ENCODE measurements around the gene MMP11.

MMP11 gene

DNA sequence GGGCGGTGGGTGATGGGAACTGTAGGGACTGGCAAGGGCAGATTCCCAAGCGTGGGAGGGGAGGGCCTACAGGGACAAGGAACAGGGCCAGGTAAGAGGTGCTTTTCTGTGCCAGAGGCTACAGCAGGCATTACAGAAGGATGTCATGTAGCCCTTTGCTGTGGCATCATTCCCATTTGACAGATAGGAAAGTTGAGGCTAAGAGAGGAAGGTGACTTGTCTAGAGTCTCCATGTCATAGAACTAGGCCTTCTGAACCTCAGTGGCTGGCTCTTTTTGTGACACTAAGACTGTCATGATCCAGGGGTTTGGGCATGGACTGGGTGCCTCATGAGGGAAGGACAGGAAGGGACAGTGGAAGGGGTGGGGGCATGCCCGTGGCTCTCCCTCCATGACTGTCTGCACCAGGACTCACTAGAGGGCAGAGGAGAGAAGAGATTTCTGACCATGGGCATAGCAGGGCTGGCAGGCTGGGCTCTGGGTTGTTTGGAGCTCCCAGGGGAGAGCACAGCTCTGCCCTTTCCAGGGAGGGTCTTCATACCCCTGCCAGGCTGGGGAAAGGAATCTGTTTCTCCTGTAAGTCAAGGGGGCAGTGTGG lies 3.2 kb downstream of the MMP11 start:
- intact Hi-C loops (cut with DNase I): no loop called here
- DNase-seq: no peak

DNA sequence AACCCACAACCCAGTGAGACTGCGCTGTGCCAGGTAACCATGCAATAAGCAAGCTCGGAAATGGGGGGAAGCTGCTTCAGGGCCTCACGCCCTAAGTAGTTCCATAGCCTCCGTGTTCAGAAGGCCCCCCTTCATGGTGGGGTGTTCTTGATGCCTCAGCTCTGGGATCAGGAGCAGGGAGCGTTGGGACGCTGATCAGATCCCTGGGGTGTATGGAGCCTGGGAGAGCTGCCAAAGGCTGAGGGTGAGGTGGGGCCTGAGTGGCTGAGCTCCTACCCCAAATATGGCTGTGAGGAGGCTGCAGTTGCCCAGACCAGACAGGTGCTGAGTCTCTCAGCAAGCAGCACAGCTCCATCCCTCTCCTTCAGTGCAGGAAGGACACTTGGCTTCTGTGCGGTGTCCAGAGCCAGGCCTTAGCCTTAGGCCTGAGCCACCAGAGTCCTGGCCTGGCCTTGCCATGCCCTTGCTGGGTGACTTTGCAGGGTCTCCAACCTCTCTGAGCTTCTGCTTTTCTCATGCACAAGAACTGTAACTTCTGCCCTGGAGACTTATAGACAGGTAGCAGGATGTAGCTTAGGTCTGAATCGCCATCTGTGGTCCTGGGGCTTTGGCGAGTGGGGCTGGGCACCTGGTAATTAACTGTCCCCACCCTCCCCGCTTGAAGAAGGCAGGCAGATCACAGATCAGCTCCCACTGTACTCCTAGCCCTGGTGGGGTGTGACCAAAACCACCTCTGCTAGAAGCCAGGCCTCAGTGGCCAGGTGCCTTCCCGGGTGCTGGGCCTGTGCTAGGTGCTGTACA lies 5.3 kb downstream of the MMP11 start:
- no peak for DNase-seq
- intact Hi-C loops (cut with DNase I): no loop called here

DNA sequence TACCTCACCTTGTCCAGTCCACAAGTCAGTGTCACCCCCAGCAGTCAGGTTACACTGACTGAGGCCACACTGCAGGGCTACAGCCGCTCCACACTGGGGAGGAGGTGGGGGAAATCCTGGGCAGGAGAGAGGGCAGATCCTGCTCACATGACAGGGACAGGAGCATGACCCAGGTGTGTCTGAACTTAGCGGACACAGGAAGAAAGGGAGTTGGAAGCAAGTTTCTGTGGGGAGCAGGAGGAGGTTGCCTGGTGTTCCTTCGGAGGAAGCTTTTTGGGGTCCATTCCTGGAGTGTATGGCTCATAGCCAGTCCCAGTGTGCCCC lies 5.9 kb downstream of the MMP11 start:
- no peak for DNase-seq
- intact Hi-C loops (cut with DNase I): no loop called here

DNA sequence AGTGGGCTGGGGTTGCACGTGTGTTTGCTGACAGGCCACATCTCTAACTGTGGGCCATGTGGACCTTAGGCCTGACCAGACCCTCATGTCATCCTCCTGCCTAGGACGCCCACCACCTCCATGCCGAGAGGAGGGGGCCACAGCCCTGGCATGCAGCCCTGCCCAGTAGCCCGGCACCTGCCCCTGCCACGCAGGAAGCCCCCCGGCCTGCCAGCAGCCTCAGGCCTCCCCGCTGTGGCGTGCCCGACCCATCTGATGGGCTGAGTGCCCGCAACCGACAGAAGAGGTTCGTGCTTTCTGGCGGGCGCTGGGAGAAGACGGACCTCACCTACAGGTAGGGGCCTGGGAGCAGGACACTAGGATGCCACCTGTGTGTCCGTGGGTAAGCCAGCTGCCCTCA lies 6.4 kb downstream of the MMP11 start:
- intact Hi-C loops (cut with DNase I): no loop called here
- no peak for DNase-seq

DNA sequence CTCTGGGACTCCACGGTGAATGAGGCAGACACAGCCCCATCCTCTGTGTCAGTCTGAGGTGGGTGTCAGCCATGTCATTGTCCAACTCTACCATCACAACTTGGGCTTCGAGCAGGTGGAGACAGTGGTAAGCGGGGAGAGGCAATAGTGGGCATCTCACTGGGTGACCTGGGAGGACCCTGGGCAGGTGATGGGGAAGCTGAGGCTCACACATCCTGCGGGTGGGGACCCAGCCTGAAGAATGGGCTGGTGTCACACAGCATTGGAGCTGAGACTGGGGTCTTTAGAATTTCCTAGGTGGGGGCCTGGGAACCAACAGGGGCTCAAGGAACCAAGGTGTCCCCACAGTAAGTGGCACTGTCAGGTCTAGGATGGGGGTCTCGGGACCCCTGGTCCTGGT lies 7.1 kb downstream of the MMP11 start:
- DNase-seq: no peak
- intact Hi-C loops (cut with DNase I): no loop called here

DNA sequence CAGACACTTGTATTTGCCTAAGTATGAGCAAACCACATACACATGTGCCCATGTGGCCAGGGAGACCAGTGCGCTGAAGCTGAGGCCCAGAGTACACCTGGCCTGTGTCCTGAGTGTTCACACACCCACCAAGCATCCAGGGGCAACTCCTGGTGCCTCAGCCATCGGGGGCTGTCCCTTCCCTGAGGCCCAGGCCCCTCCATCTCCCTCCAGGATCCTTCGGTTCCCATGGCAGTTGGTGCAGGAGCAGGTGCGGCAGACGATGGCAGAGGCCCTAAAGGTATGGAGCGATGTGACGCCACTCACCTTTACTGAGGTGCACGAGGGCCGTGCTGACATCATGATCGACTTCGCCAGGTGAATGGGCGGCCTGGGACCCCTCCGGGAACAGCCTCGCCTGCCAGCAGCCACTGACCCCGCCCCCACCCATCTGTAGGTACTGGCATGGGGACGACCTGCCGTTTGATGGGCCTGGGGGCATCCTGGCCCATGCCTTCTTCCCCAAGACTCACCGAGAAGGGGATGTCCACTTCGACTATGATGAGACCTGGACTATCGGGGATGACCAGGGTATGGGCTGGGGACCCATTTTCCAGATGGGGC lies 7.6 kb downstream of the MMP11 start:
- DNase-seq: no peak
- intact Hi-C loops (cut with DNase I): no loop called here

DNA sequence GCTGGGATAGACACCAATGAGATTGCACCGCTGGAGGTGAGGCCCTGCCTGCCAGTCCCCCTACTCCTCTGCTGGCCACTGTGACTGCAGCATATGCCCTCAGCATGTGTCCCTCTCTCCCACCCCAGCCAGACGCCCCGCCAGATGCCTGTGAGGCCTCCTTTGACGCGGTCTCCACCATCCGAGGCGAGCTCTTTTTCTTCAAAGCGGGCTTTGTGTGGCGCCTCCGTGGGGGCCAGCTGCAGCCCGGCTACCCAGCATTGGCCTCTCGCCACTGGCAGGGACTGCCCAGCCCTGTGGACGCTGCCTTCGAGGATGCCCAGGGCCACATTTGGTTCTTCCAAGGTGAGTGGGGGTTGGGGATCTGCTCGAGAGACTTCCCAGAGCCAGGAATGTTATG lies 8.4 kb downstream of the MMP11 start:
- intact Hi-C loops (cut with DNase I): no loop called here

DNA sequence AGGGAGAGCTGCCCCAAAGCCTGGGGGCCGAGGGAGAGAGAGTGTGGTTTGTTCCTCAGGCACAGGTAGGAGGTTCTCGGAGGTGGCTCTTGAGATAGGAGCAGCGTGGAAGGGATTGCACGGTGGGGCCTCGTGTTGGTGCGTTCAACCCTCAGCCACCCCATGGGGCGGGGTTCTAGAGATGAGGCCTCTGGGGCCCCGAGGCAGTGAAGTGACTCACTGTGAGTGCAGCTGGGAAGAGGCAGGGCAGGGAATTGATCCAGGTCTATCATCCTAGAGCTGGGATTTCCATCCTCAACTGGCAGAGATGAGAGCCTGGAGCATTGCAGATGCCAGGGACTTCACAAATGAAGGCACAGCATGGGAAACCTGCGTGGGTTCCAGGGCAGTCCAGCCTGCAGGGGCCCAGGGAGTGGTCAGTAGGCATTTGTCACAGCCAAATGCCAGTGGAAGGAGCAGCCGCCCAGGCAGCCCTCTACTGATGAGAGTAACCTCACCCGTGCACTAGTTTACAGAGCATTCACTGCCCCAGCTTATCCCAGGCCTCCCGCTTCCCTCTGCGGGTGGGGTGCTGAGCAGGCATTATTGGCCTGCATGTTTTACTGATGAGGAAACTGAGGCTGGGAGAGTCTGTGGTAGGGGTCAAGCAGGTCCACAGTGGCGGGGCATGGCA lies 9.0 kb downstream of the MMP11 start:
- intact Hi-C loops (cut with DNase I): no loop called here
- DNase-seq: peak in 11 of 42 donors; percentile 29 to 64 (median 44)

More for the DNA sequence above, 8.4 kb downstream of the MMP11 start:
- peak; percentile 77 to 95 (median 89) for DNase-seq

DNA sequence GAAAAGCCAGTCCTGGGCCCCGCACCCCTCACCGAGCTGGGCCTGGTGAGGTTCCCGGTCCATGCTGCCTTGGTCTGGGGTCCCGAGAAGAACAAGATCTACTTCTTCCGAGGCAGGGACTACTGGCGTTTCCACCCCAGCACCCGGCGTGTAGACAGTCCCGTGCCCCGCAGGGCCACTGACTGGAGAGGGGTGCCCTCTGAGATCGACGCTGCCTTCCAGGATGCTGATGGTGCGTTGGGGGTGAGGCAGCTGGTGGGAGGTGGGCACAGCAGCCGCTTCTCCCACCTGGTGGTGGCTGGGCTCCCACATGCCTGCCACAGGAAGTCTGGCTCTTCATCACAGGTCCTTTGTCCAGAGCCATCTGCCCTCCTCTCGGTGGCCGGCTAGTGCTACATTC lies 9.6 kb downstream of the MMP11 start:
- no peak for DNase-seq
- intact Hi-C loops (cut with DNase I): no loop called here

DNA sequence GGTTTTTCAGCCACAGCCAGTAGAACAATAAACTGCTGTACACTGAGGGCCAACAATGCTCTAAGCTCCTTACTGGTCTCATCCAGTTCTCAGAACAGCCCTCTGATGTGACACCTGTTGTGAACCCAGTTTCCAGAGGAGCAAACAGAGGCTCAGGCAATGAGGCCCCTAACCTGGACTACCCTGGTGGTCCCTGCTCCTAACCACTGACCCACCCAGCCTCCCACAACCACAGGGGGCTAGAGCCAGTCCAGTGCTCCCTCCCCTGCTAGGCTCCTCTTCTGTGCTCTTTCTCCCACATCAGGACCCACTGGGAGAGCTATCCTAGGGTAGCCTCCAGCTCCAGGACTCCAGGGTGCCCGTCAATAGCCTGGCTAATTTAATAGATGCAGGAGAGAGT lies 10.1 kb downstream of the MMP11 start:
- intact Hi-C loops (cut with DNase I): no loop called here
- DNase-seq: no peak

DNA sequence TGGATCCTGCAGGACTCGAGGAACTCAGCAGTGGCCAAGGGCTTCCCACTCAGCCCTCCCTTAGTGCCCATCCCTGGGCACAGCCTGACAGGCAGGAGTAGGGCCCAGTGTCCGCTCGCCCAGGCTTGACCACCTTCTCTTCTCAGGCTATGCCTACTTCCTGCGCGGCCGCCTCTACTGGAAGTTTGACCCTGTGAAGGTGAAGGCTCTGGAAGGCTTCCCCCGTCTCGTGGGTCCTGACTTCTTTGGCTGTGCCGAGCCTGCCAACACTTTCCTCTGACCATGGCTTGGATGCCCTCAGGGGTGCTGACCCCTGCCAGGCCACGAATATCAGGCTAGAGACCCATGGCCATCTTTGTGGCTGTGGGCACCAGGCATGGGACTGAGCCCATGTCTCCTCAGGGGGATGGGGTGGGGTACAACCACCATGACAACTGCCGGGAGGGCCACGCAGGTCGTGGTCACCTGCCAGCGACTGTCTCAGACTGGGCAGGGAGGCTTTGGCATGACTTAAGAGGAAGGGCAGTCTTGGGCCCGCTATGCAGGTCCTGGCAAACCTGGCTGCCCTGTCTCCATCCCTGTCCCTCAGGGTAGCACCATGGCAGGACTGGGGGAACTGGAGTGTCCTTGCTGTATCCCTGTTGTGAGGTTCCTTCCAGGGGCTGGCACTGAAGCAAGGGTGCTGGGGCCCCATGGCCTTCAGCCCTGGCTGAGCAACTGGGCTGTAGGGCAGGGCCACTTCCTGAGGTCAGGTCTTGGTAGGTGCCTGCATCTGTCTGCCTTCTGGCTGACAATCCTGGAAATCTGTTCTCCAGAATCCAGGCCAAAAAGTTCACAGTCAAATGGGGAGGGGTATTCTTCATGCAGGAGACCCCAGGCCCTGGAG lies 10.9 kb downstream of the MMP11 start:
- DNase-seq: no peak
- intact Hi-C loops (cut with DNase I): no loop called here

DNA sequence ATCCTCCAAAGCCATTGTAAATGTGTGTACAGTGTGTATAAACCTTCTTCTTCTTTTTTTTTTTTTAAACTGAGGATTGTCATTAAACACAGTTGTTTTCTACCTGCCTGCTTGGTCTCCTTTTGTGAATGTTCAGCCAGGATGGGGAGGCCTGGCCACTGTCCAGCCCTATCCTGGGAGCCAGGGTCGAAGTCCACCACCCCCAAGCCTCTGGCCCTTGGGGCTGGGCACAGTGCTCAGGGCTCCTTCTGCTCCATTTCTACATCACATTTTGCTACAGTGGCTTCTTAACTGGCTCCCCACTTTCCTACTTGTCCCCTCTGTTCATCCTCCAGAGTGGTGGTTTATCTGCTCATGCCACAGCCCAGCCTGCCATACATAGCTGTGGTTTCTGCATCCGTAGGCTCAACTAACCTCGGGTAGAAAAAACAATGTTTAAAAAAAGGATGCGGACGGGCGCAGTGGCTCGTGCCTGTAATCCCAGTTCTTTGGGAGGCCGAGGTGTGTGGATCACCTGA lies 11.6 kb downstream of the MMP11 start:
- DNase-seq: no peak
- intact Hi-C loops (cut with DNase I): no loop called here

DNA sequence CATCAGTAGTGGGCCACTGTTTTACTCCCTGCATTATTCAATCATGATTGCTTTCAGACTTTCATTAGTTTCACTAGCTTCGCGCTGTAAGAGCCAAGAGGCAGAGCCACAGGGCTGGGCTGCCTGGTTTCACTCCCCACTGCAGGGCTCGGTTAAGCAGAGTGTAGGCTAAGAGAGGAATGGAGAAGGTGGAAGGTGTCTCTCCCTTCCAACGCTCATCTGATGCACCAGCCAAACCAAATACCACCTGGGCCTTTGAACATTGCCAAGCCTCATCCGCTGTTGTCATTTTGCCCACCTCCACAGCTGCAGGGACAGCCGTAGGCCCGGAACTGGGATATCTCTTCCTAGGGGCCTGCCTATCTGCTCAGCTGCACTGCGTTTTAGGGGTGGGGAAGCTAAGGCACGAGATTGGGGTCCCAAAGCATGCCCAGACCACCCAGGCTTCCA lies 13.6 kb downstream of the MMP11 start:
- peak in 1 of 42 donors; percentile 35 for DNase-seq
- intact Hi-C loops (cut with DNase I): no loop called here

DNA sequence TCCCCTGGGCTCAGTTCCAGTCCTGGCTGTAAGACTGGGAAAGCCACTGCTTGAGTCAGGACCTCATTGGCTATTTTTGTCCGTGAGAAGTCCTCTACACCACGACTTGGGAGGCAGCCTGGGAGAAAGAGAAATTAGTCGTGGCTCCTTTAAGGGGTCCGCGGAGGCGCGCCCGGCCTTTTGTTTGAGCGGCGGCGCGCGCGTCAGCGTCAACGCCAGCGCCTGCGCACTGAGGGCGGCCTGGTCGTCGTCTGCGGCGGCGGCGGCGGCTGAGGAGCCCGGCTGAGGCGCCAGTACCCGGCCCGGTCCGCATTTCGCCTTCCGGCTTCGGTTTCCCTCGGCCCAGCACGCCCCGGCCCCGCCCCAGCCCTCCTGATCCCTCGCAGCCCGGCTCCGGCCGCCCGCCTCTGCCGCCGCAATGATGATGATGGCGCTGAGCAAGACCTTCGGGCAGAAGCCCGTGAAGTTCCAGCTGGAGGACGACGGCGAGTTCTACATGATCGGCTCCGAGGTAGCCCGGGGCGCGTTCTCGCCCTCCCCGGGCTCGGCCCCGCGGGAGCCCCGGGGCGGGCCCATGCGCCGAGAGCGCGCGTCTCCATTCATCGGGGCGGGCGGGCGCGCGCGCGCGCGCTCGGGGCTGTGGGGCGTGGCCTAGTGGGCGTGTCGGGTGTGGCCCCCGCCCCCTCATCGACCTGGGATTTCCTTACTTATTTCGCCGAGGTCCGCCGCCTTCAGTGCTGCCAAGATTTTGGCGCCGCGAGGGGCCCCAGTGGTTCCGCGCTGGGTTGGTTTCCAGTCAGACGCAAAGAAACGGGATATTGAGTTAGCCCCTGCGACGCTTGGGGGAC lies 14.3 kb downstream of the MMP11 start, which contains the start of gene SMARCB1:
Gene SMARCB1 (plus strand): TSS at position 215 of the 848 bp plus-strand sequence. CDS start 204 bp downstream, at position 419.
- intact Hi-C loops (cut with DNase I): no loop called here
- peak; percentile 73 to 94 (median 87) for DNase-seq

DNA sequence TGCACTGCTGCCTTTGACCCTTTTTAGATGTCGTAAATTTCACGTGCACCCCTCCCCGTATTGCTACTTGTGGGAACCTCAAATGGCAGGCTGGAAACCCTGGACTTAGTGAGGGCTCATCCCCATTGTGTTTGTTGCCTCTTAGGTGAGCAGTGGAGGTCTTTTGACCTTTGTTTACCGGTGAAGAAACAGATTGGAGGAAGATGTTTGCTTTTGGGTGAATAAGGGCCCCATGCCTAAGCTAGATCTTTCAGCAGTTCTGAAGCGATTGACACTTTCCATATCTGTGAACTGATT lies 14.9 kb downstream of the MMP11 start:
- no peak for DNase-seq
- intact Hi-C loops (cut with DNase I): no loop called here

DNA sequence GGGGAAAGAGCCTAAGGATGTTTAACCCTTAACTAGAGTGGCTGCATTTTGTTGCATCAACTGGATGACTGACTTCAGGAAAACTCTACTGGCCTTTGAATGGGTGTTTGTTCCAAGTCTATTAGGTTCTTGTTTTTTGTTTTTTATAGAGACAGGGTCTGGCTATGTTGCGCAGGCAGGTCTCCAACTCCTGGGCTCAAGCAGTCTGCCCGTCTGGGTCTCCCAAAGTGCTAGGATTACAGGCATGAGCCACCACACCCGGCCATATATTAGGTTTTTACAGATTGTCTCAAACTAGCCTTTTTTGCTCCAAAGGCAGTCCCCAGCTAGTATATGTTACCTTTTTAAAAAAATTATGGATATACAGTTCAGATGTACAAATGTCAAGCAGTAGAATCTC lies 15.3 kb downstream of the MMP11 start:
- DNase-seq: no peak
- intact Hi-C loops (cut with DNase I): no loop called here

DNA sequence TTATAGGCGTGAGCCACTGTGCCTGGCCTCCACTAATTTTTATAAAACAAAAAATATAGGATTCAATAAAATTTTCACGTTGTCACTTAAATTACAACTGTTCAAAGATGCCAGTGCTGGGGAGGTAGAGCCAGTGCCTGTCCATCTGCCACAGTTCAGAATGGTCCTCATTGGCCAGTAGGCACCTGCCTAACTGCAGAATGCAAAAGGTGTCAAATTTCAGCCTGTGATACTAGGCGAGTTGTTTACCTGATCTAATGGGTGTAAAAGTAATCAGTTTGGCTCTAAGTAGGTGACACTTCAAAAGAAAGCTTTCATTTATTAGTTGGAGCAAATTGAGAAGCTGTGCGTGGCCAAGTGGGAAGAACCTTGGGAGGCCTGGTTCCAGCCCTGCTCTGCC lies 16.5 kb downstream of the MMP11 start:
- no peak for DNase-seq
- intact Hi-C loops (cut with DNase I): no loop called here

DNA sequence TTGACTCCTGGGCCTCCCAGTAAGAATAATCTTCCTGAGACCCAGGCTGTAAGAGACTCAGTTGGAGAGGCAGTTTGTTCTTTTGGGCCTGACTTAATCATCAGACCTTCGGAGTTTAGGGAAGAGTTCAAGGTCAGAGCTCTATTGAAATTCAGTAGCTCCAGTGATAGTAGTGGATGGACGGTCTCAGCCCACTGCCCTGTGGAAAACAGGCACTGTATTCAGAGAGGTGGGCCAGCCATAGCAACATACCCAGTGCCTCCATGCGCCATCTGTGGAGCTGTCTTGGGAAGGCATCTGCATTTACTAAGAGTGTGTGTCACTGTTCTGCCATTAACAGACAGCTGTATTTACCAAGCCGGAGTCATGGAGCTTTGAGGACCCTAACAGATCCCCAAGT lies 17.0 kb downstream of the MMP11 start:
- intact Hi-C loops (cut with DNase I): no loop called here
- DNase-seq: peak in 6 of 42 donors; percentile 28 to 68 (median 46)
